Heart right ventricle (tissue), 16 donors: ENCODE measurements around the gene SH2D2A. TPM values are rescaled to one million over a fixed set of nuclear protein-coding genes. Genes with fewer than 3 reads are reported as not detected.

Experiments used
- ATAC-seq, 8 donors: fragments of 200-7000 bp; cut with Tn5 transposase; one replicate each; pipeline ENCODE4 v1.9.1; 2020; ENCODE audit warnings: mild to moderate bottlenecking in 8 of 8, moderate library complexity in 8 of 8, moderate number of reproducible peaks in 1 of 8
- DNase-seq, 2 donors: peaks; one replicate each; pipeline ENCODE4 v3.0.0-alpha.2; 2020
- H3K27ac ChIP-seq, 10 donors: fragments of 200-600 bp; sonication (generic) in 2 of 10; one replicate each; pipeline versions ENCODE4 v1.5.0 to v1.8.0; 2020 to 2022; ENCODE audit warnings: mild to moderate bottlenecking in 3 of 10
- H3K27me3 ChIP-seq, 7 donors: fragments of 200-600 bp; one replicate each; pipeline ENCODE4 v1.8.0; 2021 to 2022; ENCODE audit warnings: mild to moderate bottlenecking in 2 of 7
- H3K36me3 ChIP-seq, 9 donors: fragments of 200-600 bp; sonication (generic) in 1 of 9; one replicate each; pipeline versions ENCODE4 v1.5.0 to v1.8.0; 2020 to 2022; ENCODE audit warnings: mild to moderate bottlenecking in 2 of 9
- H3K4me1 ChIP-seq, 9 donors: fragments of 200-600 bp; sonication (generic) in 1 of 9; one replicate each; pipeline versions ENCODE4 v1.5.0 to v1.8.0; 2020 to 2022; ENCODE audit warnings: mild to moderate bottlenecking in 4 of 9
- H3K4me3 ChIP-seq, 10 donors: fragments of 200-600 bp; sonication (generic) in 2 of 10; one replicate each; pipeline versions ENCODE4 v1.5.0 to v1.8.0; 2020 to 2022; ENCODE audit warnings: mild to moderate bottlenecking in 7 of 10, moderate library complexity in 2 of 10
- H3K9me3 ChIP-seq, 11 donors: fragments of 200-600 bp in 10 of 11; sonication (generic) in 2 of 11; one replicate each; pipeline versions ENCODE4 v1.5.0 to v1.8.0; 2013 to 2022; ENCODE audit warnings: mild to moderate bottlenecking in 2 of 11, control low read depth in 1 of 11, moderate library complexity in 1 of 11
- WGBS, 2 donors: extraction: QIAGEN DNeasy Blood & Tissue Kit; methylation state at CpG; one replicate each; pipeline ENCODE4 v1.1.7; 2013; ENCODE audit warnings: inconsistent platforms in 1 of 2; 5-methylcytosine and 5-hydroxymethylcytosine counted together
- intact Hi-C, 10 donors: fragments of 100-400 bp; cut with DNase I; formaldehyde crosslinking; loops; one replicate each; pipeline versions ENCODE4 v1.11.1 to v1.14.2; 2022
- polyA plus RNA-seq, 2 donors: library from polyadenylated mRNA; stranded (reverse); fragments of 200-250 nt; gene quantifications; one replicate each; pipeline ENCODE4 v1.2.3, GENCODE V29; 2013
- total RNA-seq, 10 donors: library from RNA; stranded (reverse); fragmentation: NEBNext Ultra II Directional in 3 of 10; extraction: Animal tissue kit (Norgen Biotek cat#: 25700) in 3 of 10; gene quantifications; one replicate each; pipeline versions ENCODE4 v1.2.1 to v1.2.4, GENCODE V29; 2021 to 2023
- TF ChIP-seq, protein P1 (sequence below), 9 donors: fragments of 200-600 bp; sonication (generic) in 2 of 9; IDR thresholded peaks; one replicate each; pipeline versions ENCODE4 v1.5.0 to v1.8.0; 2021 to 2022; ENCODE audit warnings: antibody characterized with exemption in 9 of 9, mild to moderate bottlenecking in 5 of 9, moderate library complexity in 1 of 9
- donor health status: Arrhythmogenic right ventricular cardiomyopathy.
- donor health status: ischemic (EF 13 %, LVEDD 7.1; RV severe dilation, severe dysfunction).
- donor health status: healthy with polysubstance abuse.
- donor health status: DM: no; HTN: yes; CAD: no.
- donor health status: DM: no; HTN: no; CAD: no.
- donor health status: ischemic (EF 25% LVEDD 6.9; RV normal size, moderate dysfunction).
- donor health status: ischemic (EF 25% LVEDD 5.7; RV mildly dilated, moderate dysfunction).
- donor health status: healthy.
- donor health status: DM: yes; HTN: yes; CAD: no.
- donor health status: Ischemic cardiomyopathy.
- donor health status: ischemic (EF 35%, LVEDD 5.7; RV mildly dilated, moderate dysfunction).
- donor health status: nonischemic (EF 11% LVEDD 7.7; RV severe dilation, severe dysfunction).
- donor health status: DM: yes; HTN: yes; CAD: no.
- donor health status: PGD.
- donor health status: ischemic (EF 29% LVEDD 5.4; RV normal size, mild dysfunction).
- donor health status: nonischemic (EF 23%, LVEDD 6.1; RV moderate dilation, normal function).

SH2D2A gene
- total and polyA plus RNA-seq, 12 donors: 0.50 to 4.4 (median 0.81) TPM; not detected in 1

DNA sequence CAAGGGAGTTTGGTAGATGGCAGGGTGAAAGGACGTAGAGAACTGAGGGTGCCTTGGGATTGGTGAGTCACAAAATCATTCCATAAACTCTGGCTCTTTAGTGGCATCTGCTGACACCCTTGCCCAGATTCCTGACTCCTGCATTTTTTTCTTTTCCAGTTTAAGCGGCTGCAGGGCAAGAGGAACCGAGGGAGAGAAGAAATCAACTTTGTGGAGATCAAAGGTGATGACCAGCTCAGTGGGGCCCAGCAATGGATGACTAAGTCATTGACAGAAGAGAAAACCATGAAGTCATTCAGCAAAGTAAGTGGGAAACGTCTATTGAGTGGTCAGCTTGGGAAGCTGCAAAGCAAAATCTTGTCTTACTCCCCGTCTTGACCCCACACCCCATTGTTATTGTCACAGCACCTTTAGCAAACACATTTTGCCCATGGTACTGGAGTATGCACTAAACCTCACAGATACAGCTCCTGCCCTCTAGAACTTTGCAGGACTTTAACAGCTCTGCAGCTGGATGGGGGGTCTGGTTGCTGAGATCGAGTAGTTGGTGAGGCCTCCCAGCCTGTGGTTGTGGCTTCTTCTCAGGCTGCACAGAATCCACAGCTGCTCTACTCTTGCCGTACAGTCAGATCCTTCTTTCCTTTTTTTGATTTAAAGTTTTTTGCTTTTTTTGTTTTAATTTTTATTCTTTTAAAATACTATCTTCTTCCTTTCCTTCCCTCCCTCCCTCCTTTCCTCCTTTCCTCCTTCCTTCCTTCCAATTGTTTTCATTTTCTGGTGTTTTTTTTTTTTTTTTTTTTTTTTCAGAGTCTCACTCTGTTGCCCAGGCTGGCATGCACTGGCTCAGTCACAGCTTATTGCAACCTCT, 21.9 kb downstream of the SH2D2A start:
- TF ChIP-seq, protein P1, sequence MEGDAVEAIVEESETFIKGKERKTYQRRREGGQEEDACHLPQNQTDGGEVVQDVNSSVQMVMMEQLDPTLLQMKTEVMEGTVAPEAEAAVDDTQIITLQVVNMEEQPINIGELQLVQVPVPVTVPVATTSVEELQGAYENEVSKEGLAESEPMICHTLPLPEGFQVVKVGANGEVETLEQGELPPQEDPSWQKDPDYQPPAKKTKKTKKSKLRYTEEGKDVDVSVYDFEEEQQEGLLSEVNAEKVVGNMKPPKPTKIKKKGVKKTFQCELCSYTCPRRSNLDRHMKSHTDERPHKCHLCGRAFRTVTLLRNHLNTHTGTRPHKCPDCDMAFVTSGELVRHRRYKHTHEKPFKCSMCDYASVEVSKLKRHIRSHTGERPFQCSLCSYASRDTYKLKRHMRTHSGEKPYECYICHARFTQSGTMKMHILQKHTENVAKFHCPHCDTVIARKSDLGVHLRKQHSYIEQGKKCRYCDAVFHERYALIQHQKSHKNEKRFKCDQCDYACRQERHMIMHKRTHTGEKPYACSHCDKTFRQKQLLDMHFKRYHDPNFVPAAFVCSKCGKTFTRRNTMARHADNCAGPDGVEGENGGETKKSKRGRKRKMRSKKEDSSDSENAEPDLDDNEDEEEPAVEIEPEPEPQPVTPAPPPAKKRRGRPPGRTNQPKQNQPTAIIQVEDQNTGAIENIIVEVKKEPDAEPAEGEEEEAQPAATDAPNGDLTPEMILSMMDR (IDR thresholded peaks at IDR 0.05): no peak
- no peaks in the 10 kb centered on the region for H3K4me1 ChIP-seq
- H3K36me3 ChIP-seq: peaks cover 5 to 100% (median 73%) of the 10 kb centered on the region in 9 donors
- ATAC-seq (no peak), DNase-seq (no peak)
- no peak overlapping the region for H3K4me3 ChIP-seq
- H3K27me3 ChIP-seq: no peaks in the 10 kb centered on the region
- WGBS, 2 donors: 78 to 87% methylated on average over 7 of the region's 7 CpGs
- intact Hi-C loops: loop anchor here in 1 of 10 donors (5.0 kb wide), 1 partner anchor 68 kb away; the partner anchor contains the start of gene NTRK1
- H3K27ac ChIP-seq: no peak overlapping the region
- no peaks in the 10 kb centered on the region for H3K9me3 ChIP-seq

DNA sequence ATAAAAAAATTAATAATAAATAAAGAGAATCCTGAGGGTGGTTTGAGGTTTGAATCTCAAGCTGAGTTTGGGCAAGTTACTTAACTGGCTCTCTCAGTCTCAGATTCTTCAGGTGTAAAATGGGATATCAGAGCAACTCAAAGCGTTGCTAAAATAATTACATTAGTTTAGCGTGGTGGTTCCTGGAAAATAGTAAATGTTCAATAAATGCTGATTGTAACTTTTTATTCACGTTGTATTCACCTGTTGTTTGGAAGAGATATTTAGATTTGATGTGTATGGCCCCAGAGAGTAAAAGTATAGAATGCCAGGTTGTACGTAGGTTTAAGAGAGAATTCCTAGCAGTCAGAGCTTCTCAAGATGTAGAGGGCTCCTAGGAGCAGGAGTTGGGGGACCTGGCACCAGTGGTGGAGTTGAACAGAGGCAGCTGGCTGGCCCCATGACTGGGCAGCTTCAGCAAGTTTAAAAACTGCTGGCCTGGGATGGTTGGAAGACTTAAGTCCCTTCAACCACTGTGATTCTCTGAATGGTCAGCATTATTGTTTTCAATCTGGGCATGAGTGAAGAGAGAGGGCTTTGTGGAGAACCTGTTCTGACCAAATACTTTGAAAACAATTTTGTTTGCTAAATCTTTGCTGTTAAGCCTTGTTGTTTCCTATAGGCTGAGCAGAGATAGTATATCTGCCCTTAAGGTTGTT, 26.9 kb downstream of the SH2D2A start:
- TF ChIP-seq, protein P1 (IDR thresholded peaks at IDR 0.05): no peak
- DNase-seq (no peak), ATAC-seq (no peak)
- Histone ChIP-seq H3K27me3 (no peaks in the 10 kb centered on the region), H3K4me3 (no peak overlapping the region), H3K4me1 (peaks cover 0 to 14% (median 0%) of the 10 kb centered on the region in 9 donors), H3K36me3 (peaks cover 0 to 100% (median 60%) of the 10 kb centered on the region in 9 donors), H3K9me3 (no peaks in the 10 kb centered on the region), H3K27ac (no peak overlapping the region)
- intact Hi-C loops: no loop called here
- WGBS, 2 donors: 85 to 96% methylated on average over 4 of the region's 4 CpGs

DNA sequence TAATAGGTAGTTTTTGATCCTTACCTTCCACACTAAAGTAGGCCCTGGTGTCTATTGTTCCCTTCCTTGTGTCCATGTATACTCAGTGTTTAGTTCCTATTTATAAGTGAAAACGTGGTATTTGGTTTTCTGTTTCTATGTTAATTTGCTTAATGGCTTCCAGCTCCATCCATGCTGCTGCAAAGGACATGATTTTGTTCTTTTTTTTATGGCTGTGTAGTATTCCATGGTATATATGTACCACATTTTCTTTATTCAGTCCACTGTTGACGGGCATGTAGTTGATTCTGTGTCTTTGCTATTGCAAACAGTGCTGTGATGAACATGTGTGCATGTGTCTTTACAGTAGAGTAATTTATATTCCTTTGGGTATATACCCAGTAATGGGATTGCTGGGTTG, 28.5 kb downstream of the SH2D2A start:
- Histone ChIP-seq H3K36me3 (peaks cover 0 to 100% (median 55%) of the 10 kb centered on the region in 9 donors), H3K27me3 (no peaks in the 10 kb centered on the region), H3K4me3 (no peak overlapping the region), H3K9me3 (no peaks in the 10 kb centered on the region), H3K27ac (no peak overlapping the region), H3K4me1 (peaks cover 0 to 15% (median 0%) of the 10 kb centered on the region in 9 donors)
- DNase-seq (no peak), ATAC-seq (no peak)
- 95 to 97% methylated on average over 2 of the region's 2 CpGs for WGBS, 2 donors
- TF ChIP-seq, protein P1 (IDR thresholded peaks at IDR 0.05): no peak
- intact Hi-C loops: no loop called here

DNA sequence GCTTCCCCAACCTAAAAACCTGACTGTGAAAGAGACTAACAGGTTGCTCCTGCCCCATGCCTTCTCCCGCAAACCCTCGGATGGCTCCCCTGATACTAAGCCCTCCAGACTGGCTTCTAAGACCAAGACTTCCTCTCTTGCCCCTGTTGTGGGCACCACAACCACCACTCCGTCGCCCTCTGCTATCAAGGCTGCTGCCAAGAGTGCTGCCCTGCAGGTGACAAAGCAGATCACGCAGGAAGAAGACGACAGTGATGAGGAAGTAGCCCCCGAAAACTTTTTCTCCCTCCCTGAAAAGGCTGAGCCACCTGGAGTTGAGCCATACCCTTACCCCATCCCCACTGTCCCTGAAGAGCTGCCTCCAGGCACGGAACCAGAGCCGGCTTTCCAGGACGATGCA, 30.0 kb downstream of the SH2D2A start:
- peaks cover 0 to 20% (median 6%) of the 10 kb centered on the region in 9 donors for H3K4me1 ChIP-seq
- intact Hi-C loops: no loop called here
- no peak overlapping the region for H3K4me3 ChIP-seq
- 92 to 93% methylated on average over 10 of the region's 10 CpGs for WGBS, 2 donors
- no peak overlapping the region for H3K27ac ChIP-seq
- peaks cover 0 to 99% (median 44%) of the 10 kb centered on the region in 9 donors for H3K36me3 ChIP-seq
- no peaks in the 10 kb centered on the region for H3K9me3 ChIP-seq
- TF ChIP-seq, protein P1 (IDR thresholded peaks at IDR 0.05): no peak
- no peaks in the 10 kb centered on the region for H3K27me3 ChIP-seq
- DNase-seq: no peak
- ATAC-seq: no peak
